Fibroblast of the aortic adventitia (primary cell): ENCODE results near the gene SPATA33. TPM values are rescaled to one million over a fixed set of nuclear protein-coding genes. Genes with fewer than 3 reads are reported as not detected.
"Not testable (repeated sequence)": the region's sequence is repeated elsewhere in the genome, so short reads cannot be mapped to it uniquely, and the experiment has no call there.

Experiments
- DNase-seq: peaks from one replicate; pipeline ENCODE4 v3.0.0-alpha.2; 2010; ENCODE audit warnings: low read depth
- H3K4me3 ChIP-seq: 2 replicates; pipeline ENCODE4 v1.5.1; 2011; ENCODE audit warnings: low read depth, mild to moderate bottlenecking, control low read depth, low read length, moderate library complexity
- total RNA-seq: library from RNA; depleted of rRNA; stranded (reverse); fragments of >200 nt; gene quantifications from 2 replicates; pipeline ENCODE4 v1.2.3, GENCODE V29; 2012; ENCODE audit warnings: low replicate concordance
- TF ChIP-seq, protein P1 (sequence below): IDR thresholded peaks from 2 replicates; pipeline ENCODE4 v1.5.1; 2011; ENCODE audit warnings: mild to moderate bottlenecking, low read length, control low read depth, inconsistent platforms; ENCODE audit not compliant: insufficient read depth

Gene SPATA33
- total RNA-seq, 1 donor = 6.1 TPM

DNA sequence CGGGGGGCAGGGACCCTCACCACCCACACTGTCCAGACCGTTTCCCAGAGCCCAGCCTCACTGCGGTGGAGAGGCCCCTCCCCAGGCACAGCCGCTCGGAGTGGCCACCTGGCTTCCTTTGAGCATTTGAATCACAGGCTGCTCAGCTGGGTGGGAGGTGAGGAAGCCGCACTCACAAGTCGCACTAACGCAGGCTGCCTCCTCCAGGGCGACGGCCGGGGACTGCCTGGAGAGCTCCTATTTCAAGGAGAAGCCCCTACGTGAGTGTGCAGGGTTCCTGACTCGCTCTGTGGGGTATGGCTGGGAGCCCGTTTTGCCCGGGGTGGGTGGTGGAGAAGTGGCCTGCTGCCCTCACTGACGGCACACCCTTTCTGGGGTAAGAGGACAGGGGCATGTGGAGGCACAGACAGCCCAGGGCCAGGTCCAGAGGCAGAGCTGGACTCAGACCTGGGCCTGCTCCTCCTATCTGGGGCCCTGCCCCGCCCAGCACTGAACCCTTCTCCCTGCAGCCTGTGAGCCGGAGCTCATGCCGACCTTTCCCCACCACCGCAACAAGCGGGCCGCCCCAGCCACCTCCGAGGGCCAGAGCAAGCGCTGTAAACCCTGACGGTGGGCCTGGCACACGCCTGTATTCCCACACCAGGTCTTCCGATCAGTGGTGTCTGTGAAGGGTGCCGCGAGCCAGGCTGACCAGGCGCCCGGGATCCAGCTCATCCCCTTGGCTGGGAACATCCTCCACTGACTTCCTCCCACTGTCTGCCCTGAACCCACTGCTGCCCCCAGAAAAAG lies 37.6 kb downstream of the SPATA33 start:
- DNase-seq = no peak
- TF ChIP-seq, protein P1, sequence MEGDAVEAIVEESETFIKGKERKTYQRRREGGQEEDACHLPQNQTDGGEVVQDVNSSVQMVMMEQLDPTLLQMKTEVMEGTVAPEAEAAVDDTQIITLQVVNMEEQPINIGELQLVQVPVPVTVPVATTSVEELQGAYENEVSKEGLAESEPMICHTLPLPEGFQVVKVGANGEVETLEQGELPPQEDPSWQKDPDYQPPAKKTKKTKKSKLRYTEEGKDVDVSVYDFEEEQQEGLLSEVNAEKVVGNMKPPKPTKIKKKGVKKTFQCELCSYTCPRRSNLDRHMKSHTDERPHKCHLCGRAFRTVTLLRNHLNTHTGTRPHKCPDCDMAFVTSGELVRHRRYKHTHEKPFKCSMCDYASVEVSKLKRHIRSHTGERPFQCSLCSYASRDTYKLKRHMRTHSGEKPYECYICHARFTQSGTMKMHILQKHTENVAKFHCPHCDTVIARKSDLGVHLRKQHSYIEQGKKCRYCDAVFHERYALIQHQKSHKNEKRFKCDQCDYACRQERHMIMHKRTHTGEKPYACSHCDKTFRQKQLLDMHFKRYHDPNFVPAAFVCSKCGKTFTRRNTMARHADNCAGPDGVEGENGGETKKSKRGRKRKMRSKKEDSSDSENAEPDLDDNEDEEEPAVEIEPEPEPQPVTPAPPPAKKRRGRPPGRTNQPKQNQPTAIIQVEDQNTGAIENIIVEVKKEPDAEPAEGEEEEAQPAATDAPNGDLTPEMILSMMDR = no peak
- no peak overlapping the region for H3K4me3 ChIP-seq

DNA sequence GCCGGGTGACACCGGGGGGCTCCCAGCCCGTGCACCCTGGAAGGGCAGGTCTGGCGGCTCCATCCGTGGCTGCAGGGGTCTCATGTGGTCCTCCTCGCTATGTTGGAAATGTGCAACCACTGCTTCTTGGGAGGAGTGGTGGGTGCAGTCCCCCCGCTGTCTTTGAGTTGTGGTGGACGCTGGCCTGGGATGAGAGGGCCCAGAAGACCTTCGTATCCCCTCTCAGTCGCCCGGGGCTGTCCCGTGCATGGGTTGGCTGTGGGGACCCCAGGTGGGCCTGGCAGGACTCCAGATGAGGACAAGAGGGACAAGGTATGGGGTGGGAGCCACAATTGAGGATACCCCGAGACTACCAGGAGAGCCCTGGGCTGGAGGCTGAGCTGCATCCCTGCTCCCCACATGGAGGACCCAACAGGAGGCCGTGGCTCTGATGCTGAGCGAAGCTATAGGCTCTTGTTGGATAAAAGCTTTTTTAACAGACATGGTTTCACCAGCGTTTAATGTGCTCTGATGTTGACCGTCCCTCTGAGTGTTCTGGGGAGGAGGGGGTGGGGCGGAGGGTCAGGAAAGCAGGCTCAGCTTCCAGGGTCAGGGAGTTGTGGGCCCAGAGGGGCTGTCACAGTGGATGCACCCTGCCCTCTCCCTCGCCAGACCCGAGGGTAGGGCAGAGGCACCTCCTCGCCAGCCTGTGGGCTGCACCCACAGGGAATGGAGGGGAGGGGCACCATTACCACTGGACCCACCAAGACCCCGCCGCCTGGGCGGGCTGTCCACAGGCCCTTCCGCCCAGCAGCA lies 38.4 kb downstream of the SPATA33 start:
- DNase-seq = no peak
- no peak overlapping the region for H3K4me3 ChIP-seq
- TF ChIP-seq, protein P1 = no peak

DNA sequence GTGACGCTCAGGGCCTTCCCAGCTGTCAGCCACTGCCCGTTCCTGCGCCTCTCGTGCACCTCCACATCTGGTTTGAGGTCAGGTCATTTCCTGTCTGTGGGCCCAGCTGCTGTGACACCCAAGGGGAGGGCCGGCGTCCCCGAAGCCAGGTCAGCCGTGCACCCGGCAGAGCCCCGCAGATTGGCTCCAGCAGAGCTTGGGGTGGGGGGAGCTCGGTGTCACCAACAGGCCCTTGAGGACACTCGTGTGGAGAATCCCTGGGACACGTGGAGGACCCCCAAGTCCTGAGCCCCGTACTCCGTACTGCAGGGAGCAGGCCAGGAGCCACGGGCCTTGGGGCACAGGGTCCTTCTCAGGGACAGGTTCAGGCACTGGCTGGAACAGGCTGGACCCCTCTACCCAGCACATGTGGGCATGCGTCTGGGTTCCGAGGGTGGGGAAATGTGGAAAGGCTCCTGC lies 39.1 kb downstream of the SPATA33 start:
- no peak overlapping the region for H3K4me3 ChIP-seq
- TF ChIP-seq, protein P1 = no peak
- DNase-seq = no peak

DNA sequence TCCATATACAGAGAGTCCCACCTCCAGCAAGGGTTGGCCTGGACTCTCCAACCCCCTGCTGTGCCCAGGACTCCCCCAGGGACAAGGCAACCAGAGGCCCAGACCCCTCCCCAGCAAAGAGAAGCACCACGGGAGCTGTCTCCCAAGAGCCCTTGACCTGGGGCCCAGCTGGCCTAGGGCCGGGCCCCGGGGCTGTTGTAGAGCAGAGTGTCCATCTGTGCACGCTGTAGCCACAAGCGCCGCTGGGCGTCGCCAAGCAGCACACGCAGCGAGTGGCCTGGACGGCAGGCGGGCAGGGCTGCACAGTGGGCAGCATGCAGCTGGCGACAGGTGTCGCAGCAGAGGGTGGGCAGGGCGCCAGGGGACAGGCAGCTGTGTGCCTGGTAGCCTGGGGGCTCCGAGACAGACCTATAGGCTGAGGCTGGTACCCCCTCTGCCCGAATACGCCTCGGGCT lies 39.6 kb downstream of the SPATA33 start:
- DNase-seq = no peak
- TF ChIP-seq, protein P1 = no peak
- H3K4me3 ChIP-seq = no peak overlapping the region

GRCh38 chr16:89697616-89698331 lies 40.1 kb downstream of the SPATA33 start:
- H3K4me3 ChIP-seq = no peak overlapping the region
- TF ChIP-seq, protein P1 = no peak
- no peak for DNase-seq

GRCh38 chr16:89698717-89699116 lies 41.1 kb downstream of the SPATA33 start:
- not testable (repeated sequence) for DNase-seq, H3K4me3 ChIP-seq

GRCh38 chr16:89699629-89700099 lies 42.0 kb downstream of the SPATA33 start:
- peak overlapping the region; percentile 17 for H3K4me3 ChIP-seq
- DNase-seq = not testable (repeated sequence)
